Muscle of arm (tissue), 14 donors: ENCODE data around the gene RHOB. TPM values are rescaled to one million over a fixed set of nuclear protein-coding genes. Genes with fewer than 3 reads are reported as not detected.
"Not testable (repeated sequence)": the region's sequence is repeated elsewhere in the genome, so short reads cannot be mapped to it uniquely, and the experiment has no call there.

Experiments used
- DNase-seq: peaks from one replicate; pipeline ENCODE4 v3.0.0-alpha.2; 2013
- long read RNA-seq, 11 donors: transcript quantifications; one replicate each; lab custom pipeline, GENCODE V29; 2026
- polyA plus RNA-seq, 12 donors: library from polyadenylated mRNA; unstranded; fragments of 120-200 nt; gene quantifications; one replicate each; pipeline ENCODE4 v1.2.1, GENCODE V29; 2013; ENCODE audit not compliant: insufficient read length in 12 of 12

The RHOB gene
- 100 to 1,000 TPM in 9 of 12 donors, 10 to 100 TPM in 3; 78.5 to 192 (median 125) TPM for polyA plus RNA-seq
- long read RNA-seq, donor 1, transcript RHOB-201 (1 exons, 2,372 nt): major isoform, 200 of 200 reads
- long read RNA-seq, donor 1, partial matches to known transcripts: 0 of 200 reads
- long read RNA-seq, donor 1, other reads (novel, unspliced or antisense): 0 of 200 reads
- long read RNA-seq, donor 2, transcript RHOB-201 (1 exons, 2,372 nt): major isoform, 102 of 102 reads
- long read RNA-seq, donor 2, partial matches to known transcripts: 0 of 102 reads
- long read RNA-seq, donor 2, other reads (novel, unspliced or antisense): 0 of 102 reads
- long read RNA-seq, donor 3, transcript RHOB-201 (1 exons, 2,372 nt): major isoform, 74 of 74 reads
- long read RNA-seq, donor 3, partial matches to known transcripts: 0 of 74 reads
- long read RNA-seq, donor 3, other reads (novel, unspliced or antisense): 0 of 74 reads
- long read RNA-seq, donor 4, transcript RHOB-201 (1 exons, 2,372 nt): major isoform, 56 of 56 reads
- long read RNA-seq, donor 4, partial matches to known transcripts: 0 of 56 reads
- long read RNA-seq, donor 4, other reads (novel, unspliced or antisense): 0 of 56 reads
- long read RNA-seq, donor 5, transcript RHOB-201 (1 exons, 2,372 nt): major isoform, 175 of 175 reads
- long read RNA-seq, donor 5, partial matches to known transcripts: 0 of 175 reads
- long read RNA-seq, donor 5, other reads (novel, unspliced or antisense): 0 of 175 reads
- long read RNA-seq, donor 6, transcript RHOB-201 (1 exons, 2,372 nt): major isoform, 111 of 111 reads
- long read RNA-seq, donor 6, partial matches to known transcripts: 0 of 111 reads
- long read RNA-seq, donor 6, other reads (novel, unspliced or antisense): 0 of 111 reads
- long read RNA-seq, donor 7, transcript RHOB-201 (1 exons, 2,372 nt): major isoform, 52 of 52 reads
- long read RNA-seq, donor 7, partial matches to known transcripts: 0 of 52 reads
- long read RNA-seq, donor 7, other reads (novel, unspliced or antisense): 0 of 52 reads
- long read RNA-seq, donor 8, transcript RHOB-201 (1 exons, 2,372 nt): major isoform, 169 of 169 reads
- long read RNA-seq, donor 8, partial matches to known transcripts: 0 of 169 reads
- long read RNA-seq, donor 8, other reads (novel, unspliced or antisense): 0 of 169 reads
- long read RNA-seq, donor 9, transcript RHOB-201 (1 exons, 2,372 nt): major isoform, 120 of 120 reads
- long read RNA-seq, donor 9, partial matches to known transcripts: 0 of 120 reads
- long read RNA-seq, donor 9, other reads (novel, unspliced or antisense): 0 of 120 reads
- long read RNA-seq, donor 10, transcript RHOB-201 (1 exons, 2,372 nt): major isoform, 119 of 119 reads
- long read RNA-seq, donor 10, partial matches to known transcripts: 0 of 119 reads
- long read RNA-seq, donor 10, other reads (novel, unspliced or antisense): 0 of 119 reads
- long read RNA-seq, donor 11, transcript RHOB-201 (1 exons, 2,372 nt): major isoform, 150 of 150 reads
- long read RNA-seq, donor 11, partial matches to known transcripts: 0 of 150 reads
- long read RNA-seq, donor 11, other reads (novel, unspliced or antisense): 0 of 150 reads

GRCh38 chr2:20446917-20447436 lies at the start of gene RHOB:
Gene RHOB (plus strand): TSS chr2:20447074. CDS start chr2:20447466, 392 bp downstream.
- peak; percentile 98 for DNase-seq

GRCh38 chr2:20397811-20398447 lies 48.9 kb upstream of the RHOB start:
- DNase-seq: no peak

- no peak for DNase-seq
Observed at GRCh38 chr2:20398956-20399567, 47.8 kb upstream of the RHOB start.

- no peak for DNase-seq
Observed at GRCh38 chr2:20400306-20400705, 46.6 kb upstream of the RHOB start.

GRCh38 chr2:20400787-20401488 lies 45.9 kb upstream of the RHOB start:
- no peak for DNase-seq

GRCh38 chr2:20401489-20401835 lies 45.4 kb upstream of the RHOB start:
- DNase-seq: no peak

- no peak for DNase-seq
Observed at GRCh38 chr2:20403774-20404312, 43.0 kb upstream of the RHOB start.

GRCh38 chr2:20404950-20405349 lies 41.9 kb upstream of the RHOB start:
- no peak for DNase-seq

- DNase-seq: no peak
Observed at GRCh38 chr2:20409039-20409438, 37.8 kb upstream of the RHOB start.

- DNase-seq: no peak
Observed at GRCh38 chr2:20410556-20411277, 36.2 kb upstream of the RHOB start.

GRCh38 chr2:20411361-20411894 lies 35.4 kb upstream of the RHOB start:
- DNase-seq: peak; percentile 57

- DNase-seq: no peak
Observed at GRCh38 chr2:20414806-20415205, 32.1 kb upstream of the RHOB start.

- no peak for DNase-seq
Observed at GRCh38 chr2:20415511-20415918, 31.4 kb upstream of the RHOB start.

- no peak for DNase-seq
Observed at GRCh38 chr2:20416723-20417122, 30.2 kb upstream of the RHOB start.

GRCh38 chr2:20417230-20417821 lies 29.5 kb upstream of the RHOB start:
- DNase-seq: not testable (repeated sequence)

- no peak for DNase-seq
Observed at GRCh38 chr2:20418519-20418918, 28.4 kb upstream of the RHOB start.

GRCh38 chr2:20419007-20419576 lies 27.8 kb upstream of the RHOB start:
- DNase-seq: peak; percentile 44
